SK-N-SH treated with all-trans-retinoic acid at 6 μM for 48 hours (cell line): ENCODE data around the gene SH3PXD2A.

Experiments used
- ATAC-seq: fragments of 200-7000 bp; cut with Tn5 transposase; 3 replicates; pipeline ENCODE4 v1.9.1; 2020; ENCODE audit warnings: mild to moderate bottlenecking, moderate library complexity
- ARNTL ChIP-seq: fragments of 450-650 bp; formaldehyde crosslinking; IDR thresholded peaks from 2 replicates; pipeline ENCODE4 v1.5.0; 2020; ENCODE audit warnings: low read depth, mild to moderate bottlenecking, moderate library complexity, borderline replicate concordance
- BACH2 ChIP-seq: fragments of 250-450 bp; sonication (Bioruptor Pico); IDR thresholded peaks from 2 replicates; pipeline ENCODE4 v1.9.0; 2021; ENCODE audit warnings: mild to moderate bottlenecking, borderline replicate concordance
- CREB5 ChIP-seq: fragments of 250-450 bp; sonication (Bioruptor Pico); IDR thresholded peaks from 2 replicates; pipeline ENCODE4 v1.5.1; 2020; ENCODE audit warnings: low read depth, mild to moderate bottlenecking, moderate library complexity
- CSDC2 ChIP-seq: fragments of 250-450 bp; sonication (Bioruptor Pico); IDR thresholded peaks from 2 replicates; pipeline ENCODE4 v1.5.0; 2020; ENCODE audit warnings: mild to moderate bottlenecking, moderate library complexity
- CSRNP3 ChIP-seq: fragments of 250-450 bp; sonication (Bioruptor Pico); IDR thresholded peaks from 2 replicates; pipeline ENCODE4 v1.5.1; 2021; ENCODE audit warnings: mild to moderate bottlenecking, moderate library complexity
- ESRRG ChIP-seq: fragments of 250-450 bp; sonication (Bioruptor Pico); IDR thresholded peaks from 2 replicates; pipeline ENCODE4 v1.6.1; 2021; ENCODE audit warnings: mild to moderate bottlenecking
- GLIS3 ChIP-seq: fragments of 250-450 bp; sonication (Bioruptor Pico); IDR thresholded peaks from 2 replicates; pipeline ENCODE4 v1.5.0; 2020; ENCODE audit warnings: mild to moderate bottlenecking, moderate library complexity
- ISL1 ChIP-seq: fragments of 250-450 bp; sonication (Bioruptor Pico); IDR thresholded peaks from 2 replicates; pipeline ENCODE4 v2.1.2; 2022; ENCODE audit warnings: mild to moderate bottlenecking, moderate library complexity
- OSR1 ChIP-seq: fragments of 250-450 bp; sonication (Bioruptor Pico); IDR thresholded peaks from 2 replicates; pipeline ENCODE4 v1.8.0; 2022; ENCODE audit warnings: moderate library complexity, mild to moderate bottlenecking, inconsistent platforms
- PATZ1 ChIP-seq: fragments of 250-450 bp; sonication (Bioruptor Pico); IDR thresholded peaks from 2 replicates; pipeline ENCODE4 v1.8.0; 2020; ENCODE audit warnings: mild to moderate bottlenecking, moderate library complexity, borderline replicate concordance
- PPARA ChIP-seq: fragments of 250-450 bp; sonication (Bioruptor Pico); IDR thresholded peaks from 2 replicates; pipeline ENCODE4 v1.5.0; 2020; ENCODE audit warnings: mild to moderate bottlenecking, borderline replicate concordance
- RARB ChIP-seq: fragments of 250-450 bp; sonication (Bioruptor Pico); IDR thresholded peaks from 2 replicates; pipeline ENCODE4 v1.8.0; 2021; ENCODE audit warnings: mild to moderate bottlenecking, moderate library complexity
- SNAI2 ChIP-seq: fragments of 250-450 bp; sonication (Bioruptor Pico); IDR thresholded peaks from 2 replicates; pipeline ENCODE4 v1.5.0; 2020; ENCODE audit warnings: mild to moderate bottlenecking, moderate library complexity
- TOX ChIP-seq: fragments of 250-450 bp; sonication (Bioruptor Pico); IDR thresholded peaks from 2 replicates; pipeline ENCODE4 v1.8.0; 2021; ENCODE audit warnings: mild to moderate bottlenecking, moderate library complexity, borderline replicate concordance
- ZC3H10 ChIP-seq: fragments of 250-450 bp; sonication (Bioruptor Pico); IDR thresholded peaks from 2 replicates; pipeline ENCODE4 v1.5.1; 2021; ENCODE audit warnings: mild to moderate bottlenecking, moderate library complexity
- ZFP3 ChIP-seq: fragments of 250-450 bp; sonication (Bioruptor Pico); IDR thresholded peaks from 2 replicates; pipeline ENCODE4 v1.5.0; 2020; ENCODE audit warnings: mild to moderate bottlenecking, moderate library complexity
- ZFP30 ChIP-seq: fragments of 450-650 bp; formaldehyde crosslinking; IDR thresholded peaks from 2 replicates; pipeline ENCODE4 v1.5.0; 2022; ENCODE audit warnings: mild to moderate bottlenecking, moderate library complexity
- ZNF565 ChIP-seq: fragments of 450-650 bp; formaldehyde crosslinking; conservative IDR thresholded peaks from 2 replicates; pipeline ENCODE4 v1.5.0; 2020; ENCODE audit warnings: low read depth, mild to moderate bottlenecking, moderate library complexity
- ZNF70 ChIP-seq: fragments of 450-650 bp; formaldehyde crosslinking; IDR thresholded peaks from 2 replicates; pipeline ENCODE4 v1.5.0; 2020; ENCODE audit warnings: mild to moderate bottlenecking, moderate library complexity
- ZNF8 ChIP-seq: fragments of 450-650 bp; formaldehyde crosslinking; IDR thresholded peaks from 2 replicates; pipeline ENCODE4 v1.5.0; 2020; ENCODE audit warnings: mild to moderate bottlenecking, moderate library complexity
- TF ChIP-seq, protein P1 (sequence below): fragments of 250-450 bp; sonication (Bioruptor Pico); IDR thresholded peaks from 2 replicates; pipeline ENCODE4 v1.8.0; 2021; ENCODE audit warnings: low read depth, mild to moderate bottlenecking, moderate library complexity, borderline replicate concordance

SH3PXD2A gene

DNA sequence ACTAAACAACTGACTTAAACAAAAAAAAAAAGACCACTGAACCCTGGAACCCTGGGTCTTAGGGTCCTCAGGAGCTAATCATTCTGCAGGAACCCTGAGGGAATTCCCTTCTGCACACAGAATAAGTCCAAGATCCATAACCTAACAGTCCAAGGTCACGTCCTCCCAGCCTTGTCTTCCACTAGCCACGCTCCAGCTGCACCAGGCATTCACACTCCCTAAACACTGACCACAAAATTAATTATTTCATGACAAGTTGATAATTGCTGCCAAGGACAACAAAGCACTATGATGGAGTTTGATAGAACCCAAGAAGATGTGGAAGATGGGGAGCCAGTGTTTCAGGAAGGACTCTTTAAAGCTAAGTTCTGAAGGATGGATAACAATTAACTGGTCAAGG lies 130.6 kb downstream of the SH3PXD2A start:
- TF ChIP-seq ZNF8 (no peak), ISL1 (CRISPR knock-in tag) (no peak), ZC3H10 (no peak), TOX (no peak), GLIS3 (CRISPR knock-in tag) (no peak), PATZ1 (CRISPR knock-in tag) (no peak), SNAI2 (CRISPR knock-in tag) (no peak), OSR1 (no peak), PPARA (CRISPR knock-in tag) (no peak)
- TF ChIP-seq, protein P1, sequence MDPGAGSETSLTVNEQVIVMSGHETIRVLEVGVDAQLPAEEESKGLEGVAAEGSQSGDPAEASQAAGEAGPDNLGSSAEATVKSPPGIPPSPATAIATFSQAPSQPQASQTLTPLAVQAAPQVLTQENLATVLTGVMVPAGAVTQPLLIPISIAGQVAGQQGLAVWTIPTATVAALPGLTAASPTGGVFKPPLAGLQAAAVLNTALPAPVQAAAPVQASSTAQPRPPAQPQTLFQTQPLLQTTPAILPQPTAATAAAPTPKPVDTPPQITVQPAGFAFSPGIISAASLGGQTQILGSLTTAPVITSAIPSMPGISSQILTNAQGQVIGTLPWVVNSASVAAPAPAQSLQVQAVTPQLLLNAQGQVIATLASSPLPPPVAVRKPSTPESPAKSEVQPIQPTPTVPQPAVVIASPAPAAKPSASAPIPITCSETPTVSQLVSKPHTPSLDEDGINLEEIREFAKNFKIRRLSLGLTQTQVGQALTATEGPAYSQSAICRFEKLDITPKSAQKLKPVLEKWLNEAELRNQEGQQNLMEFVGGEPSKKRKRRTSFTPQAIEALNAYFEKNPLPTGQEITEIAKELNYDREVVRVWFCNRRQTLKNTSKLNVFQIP (CRISPR knock-in tag): no peak
- TF ChIP-seq, all 23 proteins: peak for 0
- no peak for ATAC-seq

- TF ChIP-seq PPARA (CRISPR knock-in tag) (no peak), ZNF8 (no peak), OSR1 (no peak), ZNF565 (CRISPR knock-in tag) (no peak), ESRRG (no peak), ZC3H10 (no peak), ZNF70 (CRISPR knock-in tag) (no peak), ZFP3 (no peak), PATZ1 (CRISPR knock-in tag) (no peak), TOX (no peak), GLIS3 (CRISPR knock-in tag) (no peak), CREB5 (no peak), ISL1 (CRISPR knock-in tag) (no peak)
- TF ChIP-seq, protein P1 (CRISPR knock-in tag): no peak
- no peak for ATAC-seq
Observed at GRCh38 chr10:103724074-103724473, 131.3 kb downstream of the SH3PXD2A start.

- TF ChIP-seq CREB5: no peak
- TF ChIP-seq ARNTL: no peak
- TF ChIP-seq ZNF8: no peak
- no peak for TF ChIP-seq ZFP30 (CRISPR knock-in tag)
- TF ChIP-seq TOX: no peak
- TF ChIP-seq ZFP3: no peak
- no peak for TF ChIP-seq ZNF70 (CRISPR knock-in tag)
- no peak for TF ChIP-seq BACH2
- no peak for TF ChIP-seq ESRRG
- TF ChIP-seq OSR1: no peak
- TF ChIP-seq SNAI2 (CRISPR knock-in tag): no peak
- TF ChIP-seq RARB (CRISPR knock-in tag): no peak
- TF ChIP-seq CSDC2 (CRISPR knock-in tag): no peak
- TF ChIP-seq, protein P1 (CRISPR knock-in tag): no peak
- no peak for TF ChIP-seq ZNF565 (CRISPR knock-in tag)
- no peak for TF ChIP-seq CSRNP3 (CRISPR knock-in tag)
- ATAC-seq: no peak
Observed at GRCh38 chr10:103723557-103723956, 131.8 kb downstream of the SH3PXD2A start.
